Peyer's patch (tissue), 4 donors: ENCODE results near the gene AIG1.

Experiments used
- POLR2A ChIP-seq, 2 donors: fragments of 450-650 bp; IDR thresholded peaks; one replicate each; pipeline ENCODE4 v1.5.1; 2017; ENCODE audit warnings: antibody characterized with exemption in 2 of 2, mild to moderate bottlenecking in 2 of 2, moderate library complexity in 2 of 2
- TF ChIP-seq, protein P1 (sequence below), 6 experiments: fragments of 450-650 bp in 4 of 6; fragments of 200-600 bp in 2 of 6; sonication (generic) in 1 of 6; IDR thresholded peaks; one replicate each; pipeline ENCODE4 v1.5.1; 2017 to 2019; ENCODE audit warnings: antibody characterized with exemption in 6 of 6, mild to moderate bottlenecking in 3 of 6, moderate library complexity in 1 of 6

- TF ChIP-seq, protein P1, sequence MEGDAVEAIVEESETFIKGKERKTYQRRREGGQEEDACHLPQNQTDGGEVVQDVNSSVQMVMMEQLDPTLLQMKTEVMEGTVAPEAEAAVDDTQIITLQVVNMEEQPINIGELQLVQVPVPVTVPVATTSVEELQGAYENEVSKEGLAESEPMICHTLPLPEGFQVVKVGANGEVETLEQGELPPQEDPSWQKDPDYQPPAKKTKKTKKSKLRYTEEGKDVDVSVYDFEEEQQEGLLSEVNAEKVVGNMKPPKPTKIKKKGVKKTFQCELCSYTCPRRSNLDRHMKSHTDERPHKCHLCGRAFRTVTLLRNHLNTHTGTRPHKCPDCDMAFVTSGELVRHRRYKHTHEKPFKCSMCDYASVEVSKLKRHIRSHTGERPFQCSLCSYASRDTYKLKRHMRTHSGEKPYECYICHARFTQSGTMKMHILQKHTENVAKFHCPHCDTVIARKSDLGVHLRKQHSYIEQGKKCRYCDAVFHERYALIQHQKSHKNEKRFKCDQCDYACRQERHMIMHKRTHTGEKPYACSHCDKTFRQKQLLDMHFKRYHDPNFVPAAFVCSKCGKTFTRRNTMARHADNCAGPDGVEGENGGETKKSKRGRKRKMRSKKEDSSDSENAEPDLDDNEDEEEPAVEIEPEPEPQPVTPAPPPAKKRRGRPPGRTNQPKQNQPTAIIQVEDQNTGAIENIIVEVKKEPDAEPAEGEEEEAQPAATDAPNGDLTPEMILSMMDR (IDR thresholded peaks at IDR 0.05) = no peak
- no peak for TF ChIP-seq POLR2A (IDR thresholded peaks at IDR 0.05)
Observed at GRCh38 chr6:143349530-143349929, 288.8 kb downstream of the AIG1 start.
